HepG2 (cell line): ENCODE data around the gene ARPP21. TPM values are rescaled to one million over a fixed set of nuclear protein-coding genes. Genes with fewer than 3 reads are reported as not detected.

Experiments used
- ATAC-seq: fragments of 200-7000 bp; cut with Tn5 transposase; 3 replicates; pipeline ENCODE4 v1.9.1; 2020; ENCODE audit warnings: mild to moderate bottlenecking, moderate library complexity
- BruUV-seq: library from RNA; stranded (reverse); fragments of 400-500 nt; replicated peaks from 2 replicates; lab custom pipeline; 2021; lab: Mats Ljungman, UMichigan
- CTCF ChIA-PET: fragments of 300-600 bp; formaldehyde crosslinking; extraction: SDS; loops from one replicate; lab custom pipeline; 2021; ENCODE audit warnings: low total read pairs, inconsistent platforms, low intra/inter-chr PET ratio; lab: Yijun Ruan, JAX
- POLR2A ChIA-PET: fragments of 350-600 bp; sonication (Branson Sonifier 250); formaldehyde crosslinking; loops from one replicate; lab custom pipeline; 2020; ENCODE audit warnings: antibody characterized with exemption, inconsistent platforms; lab: Yijun Ruan, JAX
- DNase-seq: peaks from one replicate; pipeline ENCODE4 v3.0.0-alpha.2; 2015; ENCODE audit warnings: low spot score
- FAIRE-seq: peaks from 3 replicates; lab custom pipeline; 2011; peaks lifted over from hg19 to GRCh38; lab: Jason Lieb, UNC
- H2AFZ ChIP-seq: one replicate; pipeline ENCODE4 v1.6.1; 2011; ENCODE audit warnings: low read length, inconsistent platforms
- H3K27ac ChIP-seq: fragments of 300-600 bp; 3 replicates; pipeline ENCODE4 v1.8.0; 2011; ENCODE audit warnings: mixed run types, mild to moderate bottlenecking, mixed read lengths, low read length, inconsistent platforms; ENCODE audit not compliant: insufficient read depth; ENCODE audit errors: extremely low read length
- H3K27me3 ChIP-seq, 2 experiments: fragments of 200-600 bp in 1 of 2; 2 replicates in 1 of 2; 3 replicates in 1 of 2; pipeline versions ENCODE4 v1.6.0 to v1.8.0; 2011; ENCODE audit warnings: low read length in 2 of 2, mild to moderate bottlenecking in 2 of 2, moderate library complexity in 2 of 2, inconsistent platforms in 1 of 2; ENCODE audit not compliant: insufficient read depth in 2 of 2, control insufficient read depth in 1 of 2
- H3K36me3 ChIP-seq, 2 experiments: fragments of 200-600 bp in 1 of 2; replicated peaks in 1 of 2; 2 replicates in 1 of 2; 3 replicates in 1 of 2; pipeline versions ENCODE4 v1.5.1 to v1.8.0; 2011; ENCODE audit warnings: low read length in 2 of 2, inconsistent platforms in 1 of 2; ENCODE audit not compliant: insufficient read depth in 2 of 2, control insufficient read depth in 1 of 2
- H3K4me1 ChIP-seq: 2 replicates; pipeline ENCODE4 v1.5.1; 2012; ENCODE audit warnings: low read length, inconsistent platforms; ENCODE audit not compliant: insufficient read depth
- H3K4me2 ChIP-seq: 2 replicates; pipeline ENCODE4 v1.6.0; 2011; ENCODE audit warnings: low read depth, low read length, inconsistent platforms
- H3K4me3 ChIP-seq, 3 experiments: fragments of 200-600 bp in 1 of 3; sonication (generic), shearing (Covaris generic) in 1 of 3; replicated peaks in 1 of 3; 2 replicates each; pipeline ENCODE4 v1.5.1; 2011 to 2016; ENCODE audit warnings: low read length in 3 of 3, inconsistent platforms in 2 of 3, low read depth in 2 of 3, mild to moderate bottlenecking in 2 of 3, control low read depth in 1 of 3, mixed read lengths in 1 of 3; ENCODE audit not compliant: insufficient read depth in 1 of 3
- H3K79me2 ChIP-seq: one replicate; pipeline ENCODE4 v1.6.1; 2011; ENCODE audit warnings: low read length, inconsistent platforms; ENCODE audit not compliant: insufficient read depth
- H3K9ac ChIP-seq: 2 replicates; pipeline ENCODE4 v1.6.0; 2011; ENCODE audit warnings: mild to moderate bottlenecking, low read depth, low read length, inconsistent platforms; ENCODE audit not compliant: insufficient read depth
- H3K9me3 ChIP-seq: 2 replicates; pipeline ENCODE4 v1.5.1; 2012; ENCODE audit warnings: mild to moderate bottlenecking, low read length
- H4K20me1 ChIP-seq: 2 replicates; pipeline ENCODE4 v1.6.0; 2011; ENCODE audit warnings: inconsistent platforms, mild to moderate bottlenecking, low read length, moderate library complexity; ENCODE audit not compliant: insufficient read depth
- CEBPG ChIP-seq: IDR thresholded peaks from 2 replicates; pipeline ENCODE4 v1.6.1; 2016
- CREB1 ChIP-seq, 2 experiments: fragments of 450-650 bp in 1 of 2; IDR thresholded peaks; 2 replicates each; pipeline ENCODE4 v1.6.1; 2016 to 2017; ENCODE audit warnings: control low read depth in 1 of 2, mild to moderate bottlenecking in 1 of 2, missing compliant biosample characterization in 1 of 2, missing genetic modification characterization in 1 of 2
- FLYWCH1 ChIP-seq: sonication (generic); formaldehyde crosslinking; IDR thresholded peaks from 2 replicates; pipeline ENCODE4 v1.8.1; 2023; ENCODE audit warnings: mild to moderate bottlenecking, missing genetic modification reagents
- RBM22 ChIP-seq: fragments of 200-400 bp; formaldehyde crosslinking; optimal IDR thresholded peaks from 2 replicates; pipeline ENCODE3; 2017; ENCODE audit warnings: mild to moderate bottlenecking, low read length, moderate library complexity
- ZNF18 ChIP-seq: sonication (generic); formaldehyde crosslinking; IDR thresholded peaks from 2 replicates; pipeline ENCODE4 v1.8.0; 2022; ENCODE audit warnings: mild to moderate bottlenecking, missing genetic modification reagents; ENCODE audit not compliant: insufficient replicate concordance
- ZNF260 ChIP-seq: sonication (generic); formaldehyde crosslinking; IDR thresholded peaks from 2 replicates; pipeline ENCODE4 v1.4.0; 2020; ENCODE audit warnings: missing genetic modification reagents, low read depth, mild to moderate bottlenecking, borderline replicate concordance
- ZSCAN22 ChIP-seq: sonication (generic); formaldehyde crosslinking; IDR thresholded peaks from 2 replicates; pipeline ENCODE4 v1.4.0; 2020; ENCODE audit warnings: mild to moderate bottlenecking, missing genetic modification reagents
- WGBS: methylation state at CpG from one replicate; pipeline ENCODE4 v1.1.6; 2017; ENCODE audit warnings: low lambda C conversion rate; 5-methylcytosine and 5-hydroxymethylcytosine counted together
- in situ Hi-C: cut with HindIII; loops from 2 replicates; pipeline ENCODE4 v1.10.0; 2017; ENCODE audit warnings: low pct_unique_long_range_greater_than_20kb; ENCODE audit not compliant: extremely low pct_ligation_motif_present
- intact Hi-C: fragments of 100-400 bp; cut with micrococcal nuclease; formaldehyde crosslinking; loops from one replicate; pipeline ENCODE4 v1.10.0; 2022; ENCODE audit not compliant: unreplicated experiment
- polyA plus RNA-seq, 8 experiments: library from polyadenylated mRNA; depleted of rRNA in 3 of 8; stranded (reverse) in 7 of 8; unstranded in 1 of 8; fragments of >200 nt; fragmentation: Illumina TruSeq in 4 of 8; extraction: Trizol in 4 of 8; gene quantifications; 2 replicates each; pipeline versions ENCODE4 v1.2.1 to v1.2.3, GENCODE V29; 2011 to 2016; ENCODE audit warnings: low read depth in 4 of 8, missing spikeins in 1 of 8, mixed read lengths in 1 of 8; ENCODE audit not compliant: insufficient read depth in 1 of 8
- total RNA-seq, 5 experiments: library from RNA; depleted of rRNA; stranded (reverse); fragments of >200 nt; fragmentation: Illumina TruSeq; extraction: Trizol; gene quantifications; 2 replicates each; pipeline ENCODE4 v1.2.3, GENCODE V29; 2016; ENCODE audit warnings: low read depth in 1 of 5
- TF ChIP-seq, protein P1 (sequence below): sonication (generic); formaldehyde crosslinking; IDR thresholded peaks from 2 replicates; pipeline ENCODE4 v1.4.0; 2020; ENCODE audit warnings: missing genetic modification reagents
- TF ChIP-seq, protein P2 (sequence below): sonication (generic); formaldehyde crosslinking; conservative IDR thresholded peaks from 2 replicates; pipeline ENCODE4 v1.8.0; 2022; ENCODE audit warnings: low read depth, missing genetic modification reagents

ARPP21 gene
- total and polyA plus RNA-seq, 2 of the 13 experiments (the other 11 are each of a cell fraction or from before 2014, with no cell fraction given), result not detected

- ChIA-PET POLR2A (no interaction called here), CTCF (no interaction called here)
- no peak overlapping the region for H3K4me2 ChIP-seq
- no peaks in the 10 kb centered on the region for H3K9me3 ChIP-seq
- no peak overlapping the region for H3K27ac ChIP-seq
- no peaks in the 10 kb centered on the region for H3K36me3 ChIP-seq
- H3K4me1 ChIP-seq, result no peaks in the 10 kb centered on the region
- no peak overlapping the region for H2AFZ ChIP-seq
- no peaks in the 10 kb centered on the region for H3K27me3 ChIP-seq
- FAIRE-seq (no peak), ATAC-seq (no peak), DNase-seq (no peak)
- TF ChIP-seq RBM22 (no peak), CREB1 (IDR thresholded peaks at IDR 0.05) (no peak), CREB1 (CRISPR knock-in tag; IDR thresholded peaks at IDR 0.05) (no peak), CEBPG (CRISPR knock-in tag) (no peak), FLYWCH1 (no peak), ZNF18 (no peak), ZSCAN22 (no peak), ZNF260 (CRISPR knock-in tag) (no peak)
- TF ChIP-seq, protein P1, sequence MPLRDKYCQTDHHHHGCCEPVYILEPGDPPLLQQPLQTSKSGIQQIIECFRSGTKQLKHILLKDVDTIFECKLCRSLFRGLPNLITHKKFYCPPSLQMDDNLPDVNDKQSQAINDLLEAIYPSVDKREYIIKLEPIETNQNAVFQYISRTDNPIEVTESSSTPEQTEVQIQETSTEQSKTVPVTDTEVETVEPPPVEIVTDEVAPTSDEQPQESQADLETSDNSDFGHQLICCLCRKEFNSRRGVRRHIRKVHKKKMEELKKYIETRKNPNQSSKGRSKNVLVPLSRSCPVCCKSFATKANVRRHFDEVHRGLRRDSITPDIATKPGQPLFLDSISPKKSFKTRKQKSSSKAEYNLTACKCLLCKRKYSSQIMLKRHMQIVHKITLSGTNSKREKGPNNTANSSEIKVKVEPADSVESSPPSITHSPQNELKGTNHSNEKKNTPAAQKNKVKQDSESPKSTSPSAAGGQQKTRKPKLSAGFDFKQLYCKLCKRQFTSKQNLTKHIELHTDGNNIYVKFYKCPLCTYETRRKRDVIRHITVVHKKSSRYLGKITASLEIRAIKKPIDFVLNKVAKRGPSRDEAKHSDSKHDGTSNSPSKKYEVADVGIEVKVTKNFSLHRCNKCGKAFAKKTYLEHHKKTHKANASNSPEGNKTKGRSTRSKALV, result no peak
- TF ChIP-seq, protein P2, sequence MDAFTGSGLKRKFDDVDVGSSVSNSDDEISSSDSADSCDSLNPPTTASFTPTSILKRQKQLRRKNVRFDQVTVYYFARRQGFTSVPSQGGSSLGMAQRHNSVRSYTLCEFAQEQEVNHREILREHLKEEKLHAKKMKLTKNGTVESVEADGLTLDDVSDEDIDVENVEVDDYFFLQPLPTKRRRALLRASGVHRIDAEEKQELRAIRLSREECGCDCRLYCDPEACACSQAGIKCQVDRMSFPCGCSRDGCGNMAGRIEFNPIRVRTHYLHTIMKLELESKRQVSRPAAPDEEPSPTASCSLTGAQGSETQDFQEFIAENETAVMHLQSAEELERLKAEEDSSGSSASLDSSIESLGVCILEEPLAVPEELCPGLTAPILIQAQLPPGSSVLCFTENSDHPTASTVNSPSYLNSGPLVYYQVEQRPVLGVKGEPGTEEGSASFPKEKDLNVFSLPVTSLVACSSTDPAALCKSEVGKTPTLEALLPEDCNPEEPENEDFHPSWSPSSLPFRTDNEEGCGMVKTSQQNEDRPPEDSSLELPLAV, result no peak
- H4K20me1 ChIP-seq, result no peaks in the 10 kb centered on the region
- H3K9ac ChIP-seq, result no peak overlapping the region
- in situ Hi-C loops, result no loop called here
- H3K79me2 ChIP-seq, result no peaks in the 10 kb centered on the region
- 16% methylated on average over 3 of the region's 3 CpGs for WGBS
- H3K4me3 ChIP-seq, result no peak overlapping the region
- BruUV-seq, result no TSS peak
- intact Hi-C loops, result no loop called here
Measured at GRCh38 chr3:35751207-35751606, 111.9 kb downstream of the ARPP21 start.
